ENCODE measurements around the gene ST7.
A peak's percentile ranks its signal among the peaks of the same experiment; 100 is the strongest.

ST7 gene

DNA sequence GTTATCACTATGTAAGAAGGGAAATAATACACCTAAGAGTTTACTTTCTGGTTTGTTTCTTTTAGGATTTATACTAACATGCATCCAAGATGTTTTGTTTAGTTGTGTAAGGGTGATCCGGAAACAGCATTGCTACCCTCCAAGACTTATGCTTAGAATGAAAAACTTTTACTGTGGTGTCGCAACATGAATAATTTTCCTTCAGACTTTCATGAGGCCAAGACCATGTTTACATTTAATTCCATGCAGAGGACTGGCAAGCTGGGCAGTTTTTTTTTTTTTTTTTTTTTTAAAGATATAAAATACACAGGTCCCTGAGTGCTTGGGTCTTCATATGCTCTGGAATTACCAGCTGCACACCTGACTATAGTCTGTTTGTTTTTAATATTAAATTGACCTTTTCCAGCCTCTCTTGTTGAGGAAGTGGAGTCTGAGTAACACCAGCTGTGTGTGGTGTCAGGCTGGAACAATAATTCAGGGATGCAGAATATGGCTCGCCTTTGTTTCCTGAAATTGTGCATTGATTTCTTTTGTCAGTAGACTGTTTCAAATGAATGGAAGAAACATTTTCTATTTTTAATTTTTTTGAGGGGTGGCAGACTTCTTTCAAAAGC, 81.7 kb downstream of the ST7 start:
- DNase-seq: no peak

- no peak for DNase-seq
These were observed 82.2 kb downstream of the ST7 start for GRCh38 chr7:117035465-117035862.

DNA sequence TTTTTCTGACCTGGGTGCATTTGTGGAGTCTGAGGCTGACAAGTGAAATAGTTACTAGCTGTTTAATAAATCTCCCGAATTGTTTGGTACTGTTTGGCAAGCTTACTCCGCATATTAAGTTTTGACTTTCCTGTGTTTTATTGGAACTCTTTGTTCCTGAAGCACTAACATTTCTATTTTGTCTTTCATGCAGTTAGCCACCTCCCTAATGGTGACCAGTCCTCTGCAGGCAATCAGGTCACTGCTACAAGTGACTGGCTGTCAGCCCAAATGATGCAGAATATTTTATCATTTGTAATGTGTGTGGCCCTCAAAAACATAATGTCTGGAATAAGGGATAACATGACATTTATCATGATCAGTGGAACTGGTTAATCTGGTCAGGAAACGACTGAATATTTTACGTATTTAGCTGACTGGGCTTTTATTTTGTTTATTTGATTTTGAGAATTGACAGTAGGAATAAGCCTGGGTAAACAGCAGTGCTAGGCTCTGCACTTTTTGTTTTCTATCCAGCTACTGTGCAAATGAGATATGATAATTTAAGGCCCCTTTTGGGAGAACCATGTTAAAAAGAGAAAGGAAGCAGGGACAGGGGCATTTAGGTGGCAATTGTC, 82.9 kb downstream of the ST7 start:
- DNase-seq: no peak

DNA sequence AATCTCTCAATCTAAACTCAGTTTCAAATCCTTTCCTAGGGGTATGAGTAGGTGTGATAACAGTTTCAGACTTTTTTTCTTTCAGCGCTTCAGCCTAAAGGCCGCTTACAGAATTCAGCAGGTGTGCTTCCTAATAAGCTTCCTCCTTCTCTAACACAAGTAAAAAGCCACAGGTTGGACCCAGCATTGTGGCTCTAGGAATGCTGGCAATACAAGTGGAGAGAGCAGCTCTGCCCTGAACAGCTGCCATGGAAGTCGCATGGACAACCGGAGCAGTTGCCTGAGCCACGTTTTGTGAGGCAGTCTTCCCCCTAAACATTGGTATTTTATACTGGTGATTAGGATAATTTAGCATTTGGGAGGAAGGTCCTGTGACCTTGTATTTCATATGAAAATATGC, 83.5 kb downstream of the ST7 start:
- no peak for DNase-seq

DNA sequence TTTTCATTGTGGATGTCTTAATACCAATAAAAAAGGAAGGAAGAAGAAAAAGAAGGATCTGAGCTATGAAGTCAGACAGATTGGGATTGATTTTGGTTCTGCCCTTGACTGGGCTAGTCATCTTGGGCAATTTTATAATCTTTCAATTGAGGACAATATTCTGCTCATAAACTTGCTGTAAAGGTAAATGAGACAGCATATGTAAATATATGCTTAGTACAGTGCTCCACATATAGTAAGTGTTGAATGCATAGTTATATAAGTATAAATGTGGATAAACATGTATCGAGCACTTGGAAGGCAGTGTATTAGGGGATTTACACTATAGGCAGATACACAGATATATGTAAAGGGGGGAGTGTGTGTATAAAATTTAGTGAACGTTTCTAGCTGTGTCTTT, 85.1 kb downstream of the ST7 start:
- DNase-seq: no peak

- no peak for DNase-seq
These were observed 87.7 kb downstream of the ST7 start for GRCh38 chr7:117041007-117041406.

DNA sequence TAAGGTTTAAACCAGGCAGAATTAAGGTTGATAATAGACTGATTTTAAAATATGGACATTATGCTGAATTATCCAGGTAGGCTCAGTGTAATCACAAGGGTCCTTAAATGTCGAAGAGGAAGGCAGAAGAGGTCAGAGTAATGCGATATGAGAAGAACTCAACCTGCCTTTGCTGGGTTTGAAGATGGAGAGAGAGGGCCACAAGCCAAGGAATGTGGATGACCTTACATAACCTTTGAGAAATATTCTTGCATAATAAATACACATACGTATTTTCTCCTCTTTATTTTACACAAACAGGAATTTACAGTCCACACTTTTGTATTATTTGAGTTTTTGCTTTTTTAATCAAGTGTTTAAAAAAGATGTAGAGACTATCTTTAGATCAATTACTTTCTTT, 88.5 kb downstream of the ST7 start:
- DNase-seq: no peak

GRCh38 chr7:117043108-117043825, 90.0 kb downstream of the ST7 start:
- no peak for DNase-seq

- no peak for DNase-seq
These were observed 91.4 kb downstream of the ST7 start for GRCh38 chr7:117044664-117045063.

DNA sequence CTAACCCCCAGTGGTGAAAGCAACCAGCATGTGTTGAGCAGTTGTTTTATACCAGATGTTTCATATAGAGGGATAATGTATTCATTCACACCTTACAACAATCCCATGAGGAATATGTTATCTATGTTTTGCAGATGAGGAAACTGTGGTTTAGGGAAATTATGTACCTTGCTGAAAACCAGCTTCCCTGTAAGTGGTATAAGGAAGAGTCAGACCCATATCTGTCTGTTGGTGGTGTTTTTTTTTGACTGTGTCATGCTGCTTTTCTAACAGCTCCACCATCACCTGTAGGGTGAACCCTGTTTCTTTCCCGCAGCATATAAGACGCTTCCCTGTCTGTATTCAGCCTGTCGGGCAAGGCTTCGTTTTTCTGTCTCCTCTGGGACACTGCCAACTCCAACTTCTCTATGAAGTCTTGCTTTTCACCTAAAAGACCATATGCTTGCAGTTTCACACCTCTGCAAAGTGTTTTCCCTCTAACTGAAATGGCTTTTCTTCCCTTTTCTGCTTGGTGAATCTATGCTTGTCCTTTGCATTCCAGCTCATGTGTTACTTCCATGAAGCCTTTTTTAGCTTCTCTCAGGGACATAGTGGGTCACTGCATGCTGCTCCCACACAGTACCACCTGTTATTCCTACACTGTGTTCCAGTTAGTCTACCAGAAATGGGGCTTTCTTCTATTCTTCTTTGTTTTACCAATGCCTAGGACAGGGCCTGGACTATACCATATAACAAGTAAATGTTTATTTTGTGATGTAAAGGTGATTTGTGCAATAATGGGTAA, 92.8 kb downstream of the ST7 start:
- DNase-seq: no peak

DNA sequence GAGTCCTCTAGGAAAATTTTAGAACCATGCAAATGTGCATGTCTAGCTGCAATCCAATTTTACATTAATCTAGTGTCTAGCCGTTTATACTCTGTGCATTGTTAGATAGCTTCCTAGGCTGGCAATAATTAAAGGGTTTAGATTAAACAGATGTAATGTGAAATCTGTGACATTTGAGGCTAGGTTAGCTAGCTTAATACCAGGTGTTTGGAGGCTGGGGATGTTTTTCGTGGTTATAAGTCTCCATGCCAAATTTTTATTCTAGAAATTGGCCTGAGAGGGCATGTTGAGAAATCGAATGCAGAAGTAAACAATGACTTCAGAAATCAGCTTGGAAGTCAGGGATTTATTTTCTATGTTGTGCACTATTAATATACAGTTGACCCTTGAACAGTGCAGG, 94.2 kb downstream of the ST7 start:
- DNase-seq: no peak

DNA sequence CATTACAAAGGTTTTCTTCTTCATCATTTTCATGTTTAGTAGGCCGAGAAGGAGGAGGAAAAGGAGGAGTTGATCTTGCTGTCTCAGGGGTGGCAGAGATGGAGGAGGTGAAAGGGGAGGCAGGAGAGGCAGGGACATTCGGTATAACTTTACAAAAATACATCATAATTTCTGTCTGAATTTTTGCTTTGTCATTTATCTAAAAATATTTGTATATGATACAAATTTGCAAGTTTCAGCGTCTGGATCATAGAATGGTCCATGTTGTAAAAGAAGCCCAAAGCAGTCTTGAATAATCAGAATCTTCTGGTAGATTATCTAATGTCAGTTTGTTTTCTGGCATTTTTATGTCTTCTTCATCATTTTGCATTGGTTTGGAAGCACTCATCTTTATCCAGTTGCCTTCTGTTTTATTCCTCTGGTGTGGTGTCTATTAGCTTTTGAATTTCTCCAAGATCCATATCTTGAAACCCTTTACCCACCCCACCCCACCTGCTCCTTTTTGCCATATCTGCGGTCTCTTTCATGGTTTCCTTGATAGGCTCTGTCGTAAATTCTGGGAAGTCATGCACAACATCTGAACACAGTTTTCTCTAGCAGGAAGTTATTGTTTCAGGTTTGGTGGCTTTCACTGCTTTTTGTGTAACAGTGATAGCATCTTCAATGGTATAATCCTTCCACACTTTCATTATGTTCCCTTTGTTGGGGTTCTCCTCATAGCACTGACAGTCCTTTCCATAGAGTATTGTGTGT, 95.0 kb downstream of the ST7 start:
- DNase-seq: no peak

DNA sequence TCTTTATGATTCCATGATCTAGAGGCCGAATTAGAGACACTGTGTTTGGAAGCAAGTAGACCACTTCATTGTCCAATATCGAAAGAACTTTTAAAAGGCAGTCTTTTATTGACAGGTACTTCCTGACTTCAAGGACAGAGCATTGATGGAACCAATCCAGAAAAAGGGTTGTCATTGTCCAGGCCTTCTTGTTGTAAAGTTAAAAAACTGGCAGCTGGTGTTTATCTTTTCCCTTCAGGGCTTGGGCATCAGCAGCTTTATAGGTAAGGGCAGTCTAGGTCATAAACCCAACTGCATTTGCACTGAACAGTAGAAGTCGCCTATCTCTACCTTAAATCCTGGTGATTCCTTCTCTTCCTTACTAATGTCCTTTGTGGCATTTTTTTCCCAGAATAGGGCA, 95.6 kb downstream of the ST7 start:
- DNase-seq: no peak

GRCh38 chr7:117051808-117052207, 98.5 kb downstream of the ST7 start:
- no peak for DNase-seq

DNA sequence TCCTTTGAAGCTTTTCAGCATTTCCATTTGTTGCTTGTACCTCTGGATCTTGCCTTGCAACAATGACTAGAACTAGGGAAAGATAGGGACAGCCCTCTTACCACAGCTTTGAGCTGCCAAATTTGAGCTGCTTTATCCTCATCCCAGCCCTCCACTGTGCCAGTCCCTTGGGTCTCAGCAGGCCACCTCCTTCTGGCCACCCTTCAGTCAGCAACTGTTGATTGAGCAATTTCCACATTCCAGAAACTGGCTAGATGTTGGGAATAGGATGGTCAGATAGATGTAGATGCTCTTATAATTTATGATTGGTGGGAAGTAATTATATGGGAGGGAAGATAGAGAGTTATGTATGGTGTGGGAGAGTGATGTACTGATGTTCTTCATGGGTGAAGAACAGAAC, 100.1 kb downstream of the ST7 start:
- DNase-seq: no peak

DNA sequence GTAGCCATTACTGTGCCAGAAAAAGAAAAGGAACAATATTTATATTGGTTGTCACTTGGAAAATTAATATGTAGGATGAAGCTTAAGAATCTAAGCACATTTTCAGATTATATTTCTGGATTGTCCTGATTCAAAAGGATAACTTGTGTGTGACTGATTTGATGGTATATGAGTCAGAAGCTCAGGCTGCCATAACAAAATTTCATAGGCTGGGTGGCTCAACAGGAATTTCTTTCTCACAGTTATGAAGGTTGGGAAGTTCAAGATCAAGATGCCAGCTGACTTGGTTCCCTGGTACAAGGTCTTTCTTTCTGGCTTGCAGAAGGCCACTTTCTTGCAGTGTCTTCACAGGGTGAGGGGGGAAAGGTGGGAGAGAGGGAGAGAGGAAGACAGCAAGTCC, 108.5 kb downstream of the ST7 start:
- no peak for DNase-seq

- no peak for DNase-seq
These were observed 109.0 kb downstream of the ST7 start for GRCh38 chr7:117062300-117062699.

- DNase-seq: no peak
These were observed 111.4 kb downstream of the ST7 start for GRCh38 chr7:117064688-117065087.

DNA sequence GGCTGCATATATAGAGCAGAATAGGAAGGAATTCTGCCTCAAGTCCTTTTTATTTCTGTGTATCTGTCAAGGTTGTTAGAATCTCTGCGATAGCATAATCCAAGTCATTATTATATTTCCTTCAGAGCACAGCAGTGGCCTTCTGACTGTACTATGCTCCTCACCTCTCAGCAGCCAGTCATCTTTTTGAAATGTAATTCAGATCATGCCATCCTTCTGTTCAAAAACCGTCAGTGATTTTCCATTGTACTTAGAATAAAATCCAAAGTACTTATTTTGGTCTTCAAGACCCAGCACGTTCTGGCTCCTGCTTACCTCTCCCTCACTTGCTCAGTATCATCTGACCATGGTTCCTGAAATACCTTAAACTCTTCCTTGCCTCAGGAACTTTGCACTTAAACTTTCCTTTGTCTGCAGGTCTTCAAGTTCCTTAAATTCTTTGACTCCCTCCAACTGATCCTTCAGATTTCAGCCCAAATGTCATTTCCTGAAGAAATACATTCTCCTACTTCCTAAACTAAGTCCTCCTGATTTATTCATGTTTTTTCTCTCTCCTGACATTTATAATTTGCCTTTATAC, 112.4 kb downstream of the ST7 start:
- no peak for DNase-seq

GRCh38 chr7:117066668-117067067, 113.4 kb downstream of the ST7 start:
- DNase-seq: no peak

- DNase-seq: no peak
These were observed 114.0 kb downstream of the ST7 start for GRCh38 chr7:117067340-117067739.

GRCh38 chr7:117068511-117069145, 115.3 kb downstream of the ST7 start:
- DNase-seq: peak; percentile 70 to 75

Measured in NCI-H187 (cell line).